CD14-positive monocyte (primary cell): ENCODE measurements around the gene C5orf63. TPM values are rescaled to one million over a fixed set of nuclear protein-coding genes. Genes with fewer than 3 reads are reported as not detected.

Experiments used
- DNase-seq, 3 donors: peaks; one replicate each; pipeline ENCODE4 v3.0.0-alpha.2; 2011 to 2022
- H2AFZ ChIP-seq: 2 replicates; pipeline ENCODE4 v1.6.0; 2012; ENCODE audit warnings: mild to moderate bottlenecking, low read depth, low read length, inconsistent platforms; ENCODE audit not compliant: insufficient read depth, poor library complexity, severe bottlenecking
- H3K27ac ChIP-seq, 2 donors: 1 replicate in 1 of 2; 2 replicates in 1 of 2; pipeline ENCODE4 v1.5.1; 2012 to 2013; ENCODE audit warnings: low read length in 2 of 2, control low read depth in 1 of 2, inconsistent platforms in 1 of 2, low read depth in 1 of 2, mild to moderate bottlenecking in 1 of 2
- H3K27me3 ChIP-seq, 2 donors: one replicate each; pipeline versions ENCODE4 v1.6.0 to v1.6.1; 2011 to 2013; ENCODE audit warnings: low read length in 2 of 2; ENCODE audit not compliant: control insufficient read depth in 2 of 2, insufficient read depth in 2 of 2
- H3K36me3 ChIP-seq, 2 donors: replicated peaks in 1 of 2; 1 replicate in 1 of 2; 2 replicates in 1 of 2; pipeline versions ENCODE4 v1.5.1 to v1.6.1; 2012 to 2013; ENCODE audit warnings: low read length in 2 of 2, control low read depth in 1 of 2, inconsistent platforms in 1 of 2, mild to moderate bottlenecking in 1 of 2; ENCODE audit not compliant: insufficient read depth in 2 of 2, control insufficient read depth in 1 of 2
- H3K4me1 ChIP-seq, 2 donors: 1 replicate in 1 of 2; 2 replicates in 1 of 2; pipeline versions ENCODE4 v1.5.1 to v1.6.1; 2012 to 2013; ENCODE audit warnings: low read length in 2 of 2, control low read depth in 1 of 2, inconsistent platforms in 1 of 2, mild to moderate bottlenecking in 1 of 2, moderate library complexity in 1 of 2; ENCODE audit not compliant: insufficient read depth in 2 of 2, control insufficient read depth in 1 of 2
- H3K4me2 ChIP-seq: replicated peaks from 2 replicates; pipeline ENCODE3; 2012; ENCODE audit warnings: low read length, moderate library complexity, mild to moderate bottlenecking; ENCODE audit not compliant: poor library complexity, severe bottlenecking; ENCODE audit errors: extremely low read depth
- H3K4me3 ChIP-seq, 3 experiments: fragments of 200-600 bp in 1 of 3; sonication (generic) in 1 of 3; replicated peaks in 1 of 3; 1 replicate in 2 of 3; 2 replicates in 1 of 3; pipeline ENCODE4 v1.5.1; 2011 to 2013; ENCODE audit warnings: low read length in 3 of 3, mild to moderate bottlenecking in 3 of 3, control low read depth in 2 of 3, low read depth in 2 of 3, inconsistent platforms in 1 of 3, moderate library complexity in 1 of 3
- H3K79me2 ChIP-seq: 2 replicates; pipeline ENCODE4 v1.6.0; 2012; ENCODE audit warnings: mild to moderate bottlenecking, control low read depth, inconsistent platforms, low read length, moderate library complexity; ENCODE audit not compliant: insufficient read depth
- H3K9ac ChIP-seq: 2 replicates; pipeline ENCODE4 v1.6.0; 2017; ENCODE audit warnings: low read length, mild to moderate bottlenecking; ENCODE audit not compliant: insufficient read depth, poor library complexity, severe bottlenecking
- H3K9me3 ChIP-seq, 2 donors: replicated peaks in 1 of 2; 1 replicate in 1 of 2; 2 replicates in 1 of 2; pipeline versions ENCODE4 v1.5.1 to v1.6.1; 2012 to 2013; ENCODE audit warnings: low read length in 2 of 2, control low read depth in 1 of 2; ENCODE audit not compliant: control insufficient read depth in 1 of 2, insufficient read depth in 1 of 2
- H4K20me1 ChIP-seq: 2 replicates; pipeline ENCODE4 v1.6.0; 2012; ENCODE audit warnings: mild to moderate bottlenecking, low read length, control low read depth, moderate library complexity; ENCODE audit not compliant: insufficient read depth
- H3K27ac Mint-ChIP-seq, 7 donors: one replicate each; pipeline ENCODE4 v1.8.0; 2020; ENCODE audit warnings: mild to moderate bottlenecking in 7 of 7, mixed read lengths in 7 of 7, moderate library complexity in 6 of 7, inconsistent platforms in 2 of 7
- H3K27me3 Mint-ChIP-seq, 3 donors: one replicate each; pipeline ENCODE4 v1.8.0; 2021 to 2022; ENCODE audit warnings: low read depth in 3 of 3, mild to moderate bottlenecking in 3 of 3, mixed read lengths in 3 of 3, moderate library complexity in 3 of 3, inconsistent platforms in 1 of 3
- H3K36me3 Mint-ChIP-seq, 2 donors: one replicate each; pipeline ENCODE4 v1.8.0; 2020; ENCODE audit warnings: mixed read lengths in 2 of 2, inconsistent platforms in 1 of 2, mild to moderate bottlenecking in 1 of 2
- H3K4me1 Mint-ChIP-seq: one replicate; pipeline ENCODE4 v1.8.0; 2020; ENCODE audit warnings: mild to moderate bottlenecking, mixed read lengths
- H3K4me3 Mint-ChIP-seq, 2 donors: one replicate each; pipeline ENCODE4 v1.8.0; 2020; ENCODE audit warnings: mild to moderate bottlenecking in 2 of 2, mixed read lengths in 2 of 2, moderate library complexity in 1 of 2
- H3K9me3 Mint-ChIP-seq, 7 donors: one replicate each; pipeline ENCODE4 v1.8.0; 2020 to 2022; ENCODE audit warnings: mixed read lengths in 7 of 7, mild to moderate bottlenecking in 6 of 7, moderate library complexity in 6 of 7, inconsistent platforms in 2 of 7
- WGBS: methylation state at CpG from one replicate; pipeline ENCODE4 v1.1.5; 2013; ENCODE audit warnings: missing lambda C conversion rate; ENCODE audit not compliant: insufficient coverage; 5-methylcytosine and 5-hydroxymethylcytosine counted together
- intact Hi-C, 2 donors: fragments of 100-400 bp; cut with micrococcal nuclease; formaldehyde crosslinking; loops; one replicate each; pipeline versions ENCODE4 v1.15.0 to v1.15.1; 2023
- polyA plus RNA-seq, 3 donors: library from polyadenylated mRNA; depleted of rRNA in 1 of 3; unstranded in 2 of 3; stranded (reverse) in 1 of 3; fragments of 300-500 nt in 2 of 3; fragments of >200 nt in 1 of 3; fragmentation: Illumina TruSeq in 2 of 3; gene quantifications; 1 replicate in 2 of 3; 2 replicates in 1 of 3; pipeline ENCODE4 v1.2.3, GENCODE V29; 2012 to 2021
- TF ChIP-seq, protein P1 (sequence below): fragments of 200-600 bp; IDR thresholded peaks from one replicate; pipeline ENCODE4 v1.8.0; 2022; ENCODE audit warnings: antibody characterized with exemption, mild to moderate bottlenecking

Gene C5orf63
- polyA plus RNA-seq, 3 donors: 0.27 to 1.5 TPM; not detected in 1

- Histone ChIP-seq H3K4me1 (no peaks in the 10 kb centered on the region), H2AFZ (peak overlapping the region; percentile 6), H3K9ac (no peak overlapping the region), H3K4me3 (no peak overlapping the region), H3K79me2 (no peaks in the 10 kb centered on the region), H3K27ac (no peak overlapping the region), H3K36me3 (no peaks in the 10 kb centered on the region), H3K4me2 (no peak overlapping the region), H4K20me1 (no peaks in the 10 kb centered on the region), H3K9me3 (no peaks in the 10 kb centered on the region), H3K27me3 (no peaks in the 10 kb centered on the region)
- Mint-ChIP-seq H3K4me3 (peak overlapping the region in 1 of 2 donors; percentile 13), H3K4me1 (peaks cover 9% of the 10 kb centered on the region), H3K9me3 (no peaks in the 10 kb centered on the region), H3K27me3 (no peaks in the 10 kb centered on the region), H3K36me3 (no peaks in the 10 kb centered on the region), H3K27ac (peak overlapping the region in 1 of 7 donors; percentile 5)
- WGBS: 36% methylated on average over 4 of the region's 9 CpGs
- intact Hi-C loops: no loop called here
- peak; percentile 24 to 30 (median 27) for DNase-seq
- TF ChIP-seq, protein P1, sequence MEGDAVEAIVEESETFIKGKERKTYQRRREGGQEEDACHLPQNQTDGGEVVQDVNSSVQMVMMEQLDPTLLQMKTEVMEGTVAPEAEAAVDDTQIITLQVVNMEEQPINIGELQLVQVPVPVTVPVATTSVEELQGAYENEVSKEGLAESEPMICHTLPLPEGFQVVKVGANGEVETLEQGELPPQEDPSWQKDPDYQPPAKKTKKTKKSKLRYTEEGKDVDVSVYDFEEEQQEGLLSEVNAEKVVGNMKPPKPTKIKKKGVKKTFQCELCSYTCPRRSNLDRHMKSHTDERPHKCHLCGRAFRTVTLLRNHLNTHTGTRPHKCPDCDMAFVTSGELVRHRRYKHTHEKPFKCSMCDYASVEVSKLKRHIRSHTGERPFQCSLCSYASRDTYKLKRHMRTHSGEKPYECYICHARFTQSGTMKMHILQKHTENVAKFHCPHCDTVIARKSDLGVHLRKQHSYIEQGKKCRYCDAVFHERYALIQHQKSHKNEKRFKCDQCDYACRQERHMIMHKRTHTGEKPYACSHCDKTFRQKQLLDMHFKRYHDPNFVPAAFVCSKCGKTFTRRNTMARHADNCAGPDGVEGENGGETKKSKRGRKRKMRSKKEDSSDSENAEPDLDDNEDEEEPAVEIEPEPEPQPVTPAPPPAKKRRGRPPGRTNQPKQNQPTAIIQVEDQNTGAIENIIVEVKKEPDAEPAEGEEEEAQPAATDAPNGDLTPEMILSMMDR: no peak
Observed at GRCh38 chr5:127079994-127080491, 6.7 kb upstream of the C5orf63 start.

DNA sequence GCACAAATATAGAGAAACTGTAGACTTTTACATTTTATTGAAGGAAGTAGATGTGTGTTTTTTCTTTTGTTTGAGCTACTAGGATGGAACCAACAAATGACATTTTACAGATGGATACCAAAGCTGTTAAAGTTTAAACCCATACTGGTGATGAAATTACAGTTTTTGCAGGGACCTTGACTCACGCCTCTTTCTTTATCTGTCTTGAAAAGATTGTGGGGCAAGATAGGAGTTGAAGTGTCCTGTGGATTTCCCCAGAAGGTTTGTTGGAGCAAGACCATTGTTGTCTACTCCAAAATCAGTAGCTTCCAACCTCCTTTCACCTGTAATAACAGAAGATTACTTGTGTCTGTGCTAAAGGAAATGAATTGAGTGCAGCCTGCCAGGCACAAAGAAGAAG lies 4.1 kb upstream of the C5orf63 start:
- H3K36me3 Mint-ChIP-seq: no peaks in the 10 kb centered on the region
- no peaks in the 10 kb centered on the region for H3K36me3 ChIP-seq
- TF ChIP-seq, protein P1: no peak
- intact Hi-C loops: no loop called here
- no peak for DNase-seq
- H3K9ac ChIP-seq: no peak overlapping the region
- H2AFZ ChIP-seq: no peak overlapping the region
- no peaks in the 10 kb centered on the region for H3K79me2 ChIP-seq
- peaks cover 0 to 3% (median 0%) of the 10 kb centered on the region in 7 donors for H3K9me3 Mint-ChIP-seq
- peaks cover 3 to 9% (median 4%) of the 10 kb centered on the region in 3 donors for H3K27me3 Mint-ChIP-seq
- H3K4me1 Mint-ChIP-seq: peaks cover 21% of the 10 kb centered on the region
- H3K27ac Mint-ChIP-seq: no peak overlapping the region
- H3K27me3 ChIP-seq: no peaks in the 10 kb centered on the region
- H3K4me3 Mint-ChIP-seq: no peak overlapping the region
- peaks cover 10% of the 10 kb centered on the region in 2 donors for H3K4me1 ChIP-seq
- no peak overlapping the region for H3K4me3 ChIP-seq
- no peak overlapping the region for H3K27ac ChIP-seq
- whole genome bisulfite sequencing: no CpG with 5 or more reads among the region's 1 CpG
- no peaks in the 10 kb centered on the region for H3K9me3 ChIP-seq
- H3K4me2 ChIP-seq: no peak overlapping the region
- H4K20me1 ChIP-seq: no peaks in the 10 kb centered on the region
